Adrenal gland (tissue), 12 donors: ENCODE measurements around the gene KIF26A. TPM values are rescaled to one million over a fixed set of nuclear protein-coding genes. Genes with fewer than 3 reads are reported as not detected.

ENCODE experiments used
- DNase-seq, 7 donors: peaks; one replicate each; pipeline ENCODE4 v3.0.0-alpha.2; 2019 to 2020
- H3K27ac ChIP-seq, 5 donors: fragments of 200-600 bp; sonication (generic) in 4 of 5; 1 replicate in 3 of 5; 2 replicates in 2 of 5; pipeline versions ENCODE4 v1.5.1 to v1.8.0; 2016 to 2020; ENCODE audit warnings: mild to moderate bottlenecking in 1 of 5
- H3K27me3 ChIP-seq: fragments of 200-600 bp; 2 replicates; pipeline ENCODE4 v1.8.0; 2021
- H3K36me3 ChIP-seq, 2 donors: fragments of 200-600 bp; replicated peaks in 1 of 2; 1 replicate in 1 of 2; 2 replicates in 1 of 2; pipeline versions ENCODE4 v1.5.1 to v1.8.0; 2018 to 2022
- H3K4me1 ChIP-seq, 2 donors: fragments of 200-600 bp; replicated peaks in 1 of 2; 1 replicate in 1 of 2; 2 replicates in 1 of 2; pipeline versions ENCODE4 v1.5.1 to v1.8.0; 2018 to 2021
- H3K4me3 ChIP-seq, 4 donors: fragments of 200-600 bp; sonication (generic) in 3 of 4; one replicate each; pipeline ENCODE4 v1.5.1; 2016 to 2018
- H3K9me3 ChIP-seq, 3 donors: fragments of 200-600 bp; sonication (generic) in 1 of 3; replicated peaks in 1 of 3; 1 replicate in 2 of 3; 2 replicates in 1 of 3; pipeline versions ENCODE4 v1.5.1 to v1.8.0; 2016 to 2021
- POLR2A ChIP-seq, 2 donors: fragments of 450-650 bp; IDR thresholded peaks; one replicate each; pipeline ENCODE4 v1.6.1; 2017; ENCODE audit warnings: antibody characterized with exemption in 2 of 2, mild to moderate bottlenecking in 2 of 2, moderate library complexity in 1 of 2
- WGBS, 4 donors: extraction: QIAGEN DNeasy Blood & Tissue Kit in 2 of 4; methylation state at CpG; one replicate each; pipeline versions ENCODE4 v1.1.5 to v1.1.7; 2013 to 2017; 5-methylcytosine and 5-hydroxymethylcytosine counted together
- intact Hi-C, 2 donors: fragments of 100-400 bp; cut with DNase I; formaldehyde crosslinking; loops; one replicate each; pipeline versions ENCODE4 v1.14.1 to v1.15.0; 2022 to 2023
- polyA plus RNA-seq, 3 donors: library from polyadenylated mRNA; stranded (reverse); fragments of 200-250 nt in 2 of 3; fragments of 350-450 nt in 1 of 3; fragmentation: Illumina TruSeq in 1 of 3; extraction: RNeasy Lipid Tissue Mini Kit (QIAGEN cat#74804) in 1 of 3; gene quantifications; one replicate each; pipeline ENCODE4 v1.2.3, GENCODE V29; 2013 to 2014
- total RNA-seq, 9 donors: library from RNA; depleted of rRNA in 4 of 9; stranded (reverse); fragments of >200 nt in 4 of 9; fragments of 120-200 nt in 1 of 9; fragmentation: NEBNext Ultra II Directional in 1 of 9; extraction: Animal tissue kit (Norgen Biotek cat#: 25700) in 1 of 9; gene quantifications; one replicate each; pipeline versions ENCODE4 v1.1.0 to v1.2.4, GENCODE V29; 2013 to 2023
- TF ChIP-seq, protein P1 (sequence below), 6 experiments: fragments of 450-650 bp in 4 of 6; fragments of 200-600 bp in 2 of 6; sonication (generic) in 1 of 6; IDR thresholded peaks; 1 replicate in 5 of 6; 2 replicates in 1 of 6; pipeline versions ENCODE4 v1.5.1 to v1.8.0; 2016 to 2021; ENCODE audit warnings: antibody characterized with exemption in 6 of 6, mild to moderate bottlenecking in 2 of 6, moderate library complexity in 1 of 6
- donor health status: healthy with polysubstance abuse.
- donor health status: Bipolar disorder and iron deficiency.
- donor health status: DM: yes; HTN: yes; CAD: no.
- donor health status: DM: no; HTN: no; CAD: no.
- donor health status: DM: no; HTN: no; CAD: no.
- donor health status: DM: yes; HTN: yes; CAD: no.

Gene KIF26A
- total and polyA plus RNA-seq, 12 donors: 0.49 to 23.9 (median 6.5) TPM

DNA sequence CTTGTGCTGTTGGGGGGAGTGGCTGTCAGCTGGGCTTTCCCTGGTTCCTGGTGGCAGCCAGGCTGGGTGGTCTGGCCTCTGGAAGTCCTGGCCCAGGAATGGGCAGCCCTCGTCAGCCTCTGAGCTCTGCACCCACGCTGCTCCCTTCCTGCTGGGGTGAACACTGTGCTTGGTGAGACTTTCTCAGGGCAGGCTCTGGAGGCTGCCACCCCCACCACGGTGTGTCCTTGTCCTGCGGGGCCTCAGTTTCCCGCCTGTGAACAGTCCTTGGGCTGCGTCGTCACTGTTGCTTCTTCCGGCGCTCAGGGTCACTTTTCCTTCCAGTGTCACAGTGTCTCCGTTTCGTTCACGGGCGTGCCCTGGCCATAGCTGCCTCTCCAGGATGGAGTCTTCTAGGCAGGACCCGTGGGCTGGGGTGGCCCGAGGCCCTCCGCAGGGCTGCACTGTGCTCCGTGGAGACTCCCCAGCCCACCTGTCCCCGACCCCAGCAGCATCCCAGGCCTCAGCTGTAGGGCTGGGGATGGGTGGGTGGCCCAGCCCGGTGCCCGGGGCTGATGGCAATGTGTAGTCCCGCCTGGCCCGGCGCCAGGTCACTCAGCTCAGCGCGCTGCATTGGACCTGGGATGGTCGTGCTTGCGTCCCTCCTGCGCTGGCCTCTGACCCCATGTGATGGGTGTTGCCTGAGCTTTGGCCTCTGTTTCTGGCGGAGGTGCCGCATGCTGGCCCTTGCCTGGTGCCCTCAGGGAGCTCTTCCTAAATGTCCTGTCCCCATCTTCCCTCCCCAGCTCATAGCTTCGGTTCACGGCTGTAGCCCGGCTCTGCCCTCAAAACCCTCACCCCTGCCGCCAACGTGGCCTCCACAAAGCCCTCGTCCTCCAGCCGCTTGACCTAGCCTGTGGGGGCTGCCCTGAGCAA, 6.8 kb downstream of the KIF26A start:
- peak in 5 of 7 donors; percentile 6 to 54 (median 11) for DNase-seq
- no peaks in the 10 kb centered on the region for H3K27me3 ChIP-seq
- no peak for TF ChIP-seq POLR2A (IDR thresholded peaks at IDR 0.05)
- TF ChIP-seq, protein P1, sequence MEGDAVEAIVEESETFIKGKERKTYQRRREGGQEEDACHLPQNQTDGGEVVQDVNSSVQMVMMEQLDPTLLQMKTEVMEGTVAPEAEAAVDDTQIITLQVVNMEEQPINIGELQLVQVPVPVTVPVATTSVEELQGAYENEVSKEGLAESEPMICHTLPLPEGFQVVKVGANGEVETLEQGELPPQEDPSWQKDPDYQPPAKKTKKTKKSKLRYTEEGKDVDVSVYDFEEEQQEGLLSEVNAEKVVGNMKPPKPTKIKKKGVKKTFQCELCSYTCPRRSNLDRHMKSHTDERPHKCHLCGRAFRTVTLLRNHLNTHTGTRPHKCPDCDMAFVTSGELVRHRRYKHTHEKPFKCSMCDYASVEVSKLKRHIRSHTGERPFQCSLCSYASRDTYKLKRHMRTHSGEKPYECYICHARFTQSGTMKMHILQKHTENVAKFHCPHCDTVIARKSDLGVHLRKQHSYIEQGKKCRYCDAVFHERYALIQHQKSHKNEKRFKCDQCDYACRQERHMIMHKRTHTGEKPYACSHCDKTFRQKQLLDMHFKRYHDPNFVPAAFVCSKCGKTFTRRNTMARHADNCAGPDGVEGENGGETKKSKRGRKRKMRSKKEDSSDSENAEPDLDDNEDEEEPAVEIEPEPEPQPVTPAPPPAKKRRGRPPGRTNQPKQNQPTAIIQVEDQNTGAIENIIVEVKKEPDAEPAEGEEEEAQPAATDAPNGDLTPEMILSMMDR (IDR thresholded peaks at IDR 0.05): no peak
- no peaks in the 10 kb centered on the region for H3K9me3 ChIP-seq
- H3K4me1 ChIP-seq: peaks cover 0 to 12% of the 10 kb centered on the region in 2 donors
- H3K36me3 ChIP-seq: no peaks in the 10 kb centered on the region
- no peak overlapping the region for H3K4me3 ChIP-seq
- intact Hi-C loops: no loop called here
- WGBS, 4 donors: 80 to 88% (median 82%) methylated on average over 18 to 37 of the region's 37 CpGs
- no peak overlapping the region for H3K27ac ChIP-seq

- DNase-seq: peak in 2 of 7 donors; percentile 4
- H3K4me3 ChIP-seq: no peak overlapping the region
- no peak for TF ChIP-seq POLR2A (IDR thresholded peaks at IDR 0.05)
- TF ChIP-seq, protein P1 (IDR thresholded peaks at IDR 0.05): no peak
- WGBS, 4 donors: 76 to 85% (median 80%) methylated on average over 13 to 15 of the region's 15 CpGs
- no peaks in the 10 kb centered on the region for H3K27me3 ChIP-seq
- no peak overlapping the region for H3K27ac ChIP-seq
- no peaks in the 10 kb centered on the region for H3K9me3 ChIP-seq
- intact Hi-C loops: no loop called here
- H3K36me3 ChIP-seq: no peaks in the 10 kb centered on the region
- peaks cover 0 to 20% of the 10 kb centered on the region in 2 donors for H3K4me1 ChIP-seq
Measured at GRCh38 chr14:104145826-104146601, 7.6 kb downstream of the KIF26A start.

DNA sequence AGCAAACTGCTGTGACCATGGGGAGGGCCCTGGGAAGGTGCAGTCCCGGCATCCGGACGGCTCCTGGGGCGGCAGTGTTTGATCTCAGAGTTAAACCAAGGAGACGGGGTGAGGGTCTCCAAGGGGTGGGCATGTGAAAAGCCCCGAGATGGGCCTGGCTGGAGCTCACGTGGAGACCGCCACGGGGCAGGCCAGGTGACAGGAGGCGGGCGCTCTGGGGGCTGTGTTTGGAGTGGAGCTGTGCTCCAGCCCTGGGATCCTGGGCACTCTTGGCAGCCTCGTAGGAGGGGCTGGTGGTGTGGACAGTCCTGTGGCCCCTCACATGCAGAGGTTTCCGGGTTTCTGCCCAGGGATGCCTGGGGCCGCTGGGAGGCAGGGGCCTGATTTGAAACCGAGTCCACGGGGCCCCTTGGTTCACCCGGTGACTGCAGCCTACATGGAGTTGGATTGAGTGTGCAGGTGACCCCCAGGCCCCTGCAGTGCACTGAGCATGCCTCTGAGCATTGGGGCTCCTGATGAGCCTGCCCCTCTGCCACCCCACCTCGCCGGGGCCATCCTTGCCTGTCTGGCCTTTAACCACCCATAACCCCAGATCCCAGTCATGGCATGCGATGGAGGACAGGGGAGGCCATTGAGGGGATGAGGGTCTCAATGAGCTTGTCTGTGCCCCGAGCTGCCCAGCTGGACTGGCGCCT, 8.4 kb downstream of the KIF26A start:
- WGBS, 4 donors: 82 to 90% (median 82%) methylated on average over 10 to 22 of the region's 22 CpGs
- DNase-seq: peak in 2 of 7 donors; percentile 4 to 7
- H3K4me3 ChIP-seq: no peak overlapping the region
- no peaks in the 10 kb centered on the region for H3K27me3 ChIP-seq
- intact Hi-C loops: no loop called here
- H3K27ac ChIP-seq: peak overlapping the region in 1 of 5 donors; percentile 34
- TF ChIP-seq, protein P1 (IDR thresholded peaks at IDR 0.05): no peak
- no peak for TF ChIP-seq POLR2A (IDR thresholded peaks at IDR 0.05)
- no peaks in the 10 kb centered on the region for H3K36me3 ChIP-seq
- H3K4me1 ChIP-seq: peaks cover 0 to 20% of the 10 kb centered on the region in 2 donors
- H3K9me3 ChIP-seq: no peaks in the 10 kb centered on the region
